Stimulated activated CD8-positive, alpha-beta memory T cell treated with anti-CD3 and anti-CD28 coated beads, Interleukin-4, amount 100 ng/mL, for 4 hours (primary cell): Measurements from ENCODE around the gene TACR1.
"Not testable (repeated sequence)": the region's sequence is repeated elsewhere in the genome, so short reads cannot be mapped to it uniquely, and the experiment has no call there.

ENCODE experiments used
- DNase-seq, 2 donors: peaks; one replicate each; pipeline ENCODE4 v3.0.0-alpha.2; 2020; ENCODE audit warnings: low read depth in 2 of 2, low spot score in 1 of 2

Gene TACR1

DNA sequence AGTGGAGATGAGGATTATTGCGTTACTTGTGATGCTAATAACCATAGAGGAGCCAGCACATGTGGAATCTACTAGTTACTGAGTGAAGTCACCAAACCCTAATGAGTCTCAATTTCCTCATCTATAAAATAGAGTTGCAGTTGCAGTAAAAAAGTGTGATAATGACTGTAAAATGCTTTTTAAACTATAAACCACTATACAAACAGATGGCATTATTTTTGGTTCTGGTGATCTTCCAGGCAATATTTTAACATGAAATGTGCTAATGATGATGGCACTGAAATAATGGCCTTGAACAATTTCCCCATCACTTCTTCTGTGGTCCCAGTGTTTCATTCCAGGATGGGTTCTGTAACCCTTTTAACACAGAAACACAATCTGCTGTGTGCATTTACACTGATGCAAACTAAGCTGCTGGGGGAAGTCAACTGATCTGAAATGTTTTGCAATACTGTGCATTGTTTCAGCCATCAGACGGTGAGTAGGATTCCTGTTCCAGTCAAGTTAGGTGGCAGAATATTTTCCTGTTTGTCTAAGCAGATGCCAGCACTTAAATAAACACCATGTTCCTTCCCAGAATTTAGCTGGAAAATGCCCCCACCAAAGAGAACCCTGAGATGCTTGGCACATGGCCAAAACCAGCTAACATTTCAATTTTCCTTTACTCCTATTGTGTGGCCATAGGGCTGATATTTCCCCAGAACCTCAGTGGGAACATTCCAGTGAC, 52.6 kb downstream of the TACR1 start:
- no peak for DNase-seq

DNA sequence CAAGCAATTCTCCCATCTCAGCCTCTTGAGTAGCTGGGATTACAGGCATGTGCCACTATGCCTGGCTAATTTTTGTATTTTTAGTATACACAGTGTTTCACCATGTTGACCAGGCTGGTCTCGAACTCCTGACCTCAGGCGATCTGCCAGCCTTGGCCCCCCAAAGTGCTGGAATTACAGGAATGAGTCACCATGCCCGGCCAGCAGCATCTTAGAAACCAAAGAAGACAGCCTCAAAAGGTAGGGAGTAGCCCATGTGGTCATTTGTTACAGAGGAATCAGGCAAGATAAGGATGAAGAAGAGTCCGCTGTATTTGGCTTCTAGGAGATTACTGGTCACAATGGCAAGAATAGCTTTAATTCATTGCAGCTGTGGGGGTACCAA, 53.1 kb downstream of the TACR1 start:
- DNase-seq = not testable (repeated sequence)

DNA sequence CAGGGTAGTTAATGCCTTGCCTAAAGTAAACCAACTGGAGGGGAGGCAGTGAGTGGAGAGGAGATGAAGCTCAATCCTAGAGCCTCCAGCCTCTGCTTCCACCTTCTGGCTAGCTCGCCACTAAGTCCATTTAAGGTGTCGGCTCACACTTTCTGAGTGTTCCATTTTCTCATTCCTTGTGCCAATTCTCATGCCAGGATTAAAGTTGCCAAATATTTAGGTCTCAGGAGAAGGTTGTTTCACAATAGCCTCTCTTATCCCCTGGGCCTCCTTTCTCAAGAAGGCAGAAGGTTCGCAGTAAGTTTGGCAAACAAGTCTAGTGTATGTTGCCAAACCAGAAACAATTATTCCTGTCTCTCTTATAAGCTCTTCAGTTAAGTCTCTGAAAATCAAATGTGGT, 57.2 kb downstream of the TACR1 start:
- no peak for DNase-seq

GRCh38 chr2:75140288-75140687, 59.0 kb downstream of the TACR1 start:
- DNase-seq = no peak

GRCh38 chr2:75139171-75139570, 60.1 kb downstream of the TACR1 start:
- no peak for DNase-seq

- no peak for DNase-seq
Observed at GRCh38 chr2:75138528-75138927, 60.8 kb downstream of the TACR1 start.

GRCh38 chr2:75135776-75136400, 63.4 kb downstream of the TACR1 start:
- DNase-seq = no peak

GRCh38 chr2:75134860-75135259, 64.5 kb downstream of the TACR1 start:
- no peak for DNase-seq

GRCh38 chr2:75133621-75134570, 65.4 kb downstream of the TACR1 start:
- no peak for DNase-seq

GRCh38 chr2:75130171-75130570, 69.1 kb downstream of the TACR1 start:
- no peak for DNase-seq

DNA sequence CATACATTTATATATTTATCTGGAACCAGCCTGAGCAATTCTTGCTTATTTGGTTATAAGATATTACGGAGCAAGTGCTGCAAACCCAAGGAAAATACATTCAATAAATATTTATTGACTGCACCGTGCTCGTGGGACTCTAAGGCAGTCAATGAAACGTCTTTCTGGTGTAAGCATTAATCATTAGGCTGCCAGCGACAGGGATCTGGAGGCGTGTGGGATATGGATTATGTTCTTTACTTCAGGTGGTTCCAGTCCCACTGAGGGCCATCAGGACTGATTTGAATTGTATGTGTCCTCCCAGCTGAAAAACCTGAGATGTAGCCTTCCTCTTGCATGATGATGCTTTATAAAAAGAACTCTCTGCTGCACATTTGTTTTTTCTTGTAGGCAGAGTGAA, 75.4 kb downstream of the TACR1 start:
- DNase-seq = no peak

DNA sequence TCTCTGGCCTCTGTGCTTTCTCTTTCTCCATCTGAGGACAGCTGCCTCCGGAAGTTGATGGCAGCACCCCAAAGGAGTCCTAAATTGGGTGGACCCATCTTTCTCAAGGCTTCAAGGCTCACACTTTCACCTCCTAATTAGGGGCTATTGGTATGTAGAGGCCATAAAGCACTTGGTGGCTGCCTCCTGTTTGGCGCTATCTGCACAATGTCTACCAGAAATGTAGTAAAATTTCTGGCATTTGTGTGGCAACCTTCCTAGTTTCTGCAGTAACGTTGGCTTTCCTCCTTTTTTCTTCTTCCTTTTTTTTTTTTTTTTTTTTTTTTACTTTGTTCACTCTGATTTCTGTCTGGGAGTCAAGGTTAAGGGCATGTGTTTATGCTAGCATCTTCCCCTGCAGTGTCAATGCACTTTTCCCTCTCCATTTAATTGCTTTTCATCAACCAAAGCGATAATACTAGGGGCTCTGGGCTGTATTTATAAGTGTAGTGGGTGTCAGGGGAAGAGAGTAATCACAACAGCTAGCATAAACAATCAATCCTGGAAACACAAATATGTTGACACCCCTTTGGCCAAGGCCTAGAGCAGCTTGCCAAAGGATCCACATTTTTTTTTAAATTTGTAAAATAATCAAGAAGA, 86.0 kb downstream of the TACR1 start:
- DNase-seq = no peak

GRCh38 chr2:75108937-75109482, 90.3 kb downstream of the TACR1 start:
- no peak for DNase-seq

GRCh38 chr2:75102011-75102410, 97.3 kb downstream of the TACR1 start:
- DNase-seq = no peak

- DNase-seq = no peak
Observed at GRCh38 chr2:75100801-75101151, 98.5 kb downstream of the TACR1 start.

- DNase-seq = no peak
Observed at GRCh38 chr2:75100011-75100800, 99.1 kb downstream of the TACR1 start.

DNA sequence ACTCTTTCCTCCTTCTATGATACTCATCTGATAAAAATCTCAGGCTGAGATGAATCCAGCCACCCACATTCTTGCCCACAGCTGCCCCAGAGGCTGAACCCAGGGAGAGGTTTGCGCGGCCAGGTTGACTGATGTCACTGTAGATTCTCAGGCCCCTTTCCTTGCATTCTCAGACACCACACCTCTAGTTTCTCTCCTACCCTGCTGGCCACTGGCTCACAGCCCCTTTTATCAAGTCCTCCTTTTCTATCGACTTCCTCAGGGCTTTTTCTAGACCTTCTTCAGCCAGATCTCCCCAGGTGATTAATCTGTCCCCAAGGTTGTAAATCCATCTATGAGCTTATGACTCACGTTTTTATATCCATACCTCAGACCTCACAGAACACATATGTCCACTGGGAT, 99.8 kb downstream of the TACR1 start:
- DNase-seq = no peak

GRCh38 chr2:75098856-75099255, 100.5 kb downstream of the TACR1 start:
- no peak for DNase-seq

GRCh38 chr2:75097831-75098230, 101.5 kb downstream of the TACR1 start:
- no peak for DNase-seq

DNA sequence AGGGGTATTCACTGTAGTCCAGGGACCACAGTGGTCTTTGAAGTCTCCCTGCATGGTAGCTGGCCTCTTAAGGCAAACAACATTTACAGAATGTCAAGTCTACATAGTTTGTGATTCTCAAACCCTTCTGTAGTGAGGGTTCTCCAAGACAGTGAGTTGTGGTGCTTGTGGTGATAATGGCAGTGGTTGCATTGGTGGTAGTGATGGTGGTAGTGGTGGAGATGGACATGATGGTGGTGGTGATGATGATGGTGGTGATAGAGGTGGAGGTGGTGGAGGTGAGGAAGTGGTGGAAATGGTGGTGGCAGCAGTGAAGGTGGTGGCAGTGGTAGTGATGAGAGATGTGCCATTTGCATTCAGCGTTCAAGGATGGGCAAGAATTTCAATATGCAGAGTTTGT, 104.9 kb downstream of the TACR1 start:
- DNase-seq = no peak
